HEK293 (cell line): ENCODE measurements around the gene QSER1.

Experiments
- GLIS2 ChIP-seq: fragments of 450-650 bp; formaldehyde crosslinking; IDR thresholded peaks from 2 replicates; pipeline ENCODE4 v1.5.1; 2016; ENCODE audit warnings: missing biosample characterization, missing genetic modification characterization
- YY1 ChIP-seq: fragments of 450-650 bp; formaldehyde crosslinking; IDR thresholded peaks from 2 replicates; pipeline ENCODE4 v1.5.1; 2018; ENCODE audit warnings: missing biosample characterization, missing genetic modification characterization
- ZNF239 ChIP-seq: fragments of 450-650 bp; formaldehyde crosslinking; IDR thresholded peaks from 2 replicates; pipeline ENCODE4 v1.5.1; 2016; ENCODE audit warnings: missing biosample characterization, missing genetic modification characterization
- ZNF274 ChIP-seq, 2 experiments: fragments of 200-500 bp in 1 of 2; fragments of 450-650 bp in 1 of 2; sonication (Bioruptor generic) in 1 of 2; formaldehyde crosslinking in 1 of 2; IDR thresholded peaks; 2 replicates each; pipeline versions ENCODE4 v1.5.1 to v1.6.1; 2014 to 2016; ENCODE audit warnings: borderline replicate concordance in 1 of 2, inconsistent platforms in 1 of 2, low read length in 1 of 2, missing biosample characterization in 1 of 2, missing genetic modification characterization in 1 of 2
- TF ChIP-seq, protein P1 (sequence below): fragments of 450-650 bp; formaldehyde crosslinking; IDR thresholded peaks from 2 replicates; pipeline ENCODE4 v1.5.1; 2016; ENCODE audit warnings: missing biosample characterization, missing genetic modification characterization
- TF ChIP-seq, protein P2 (sequence below): fragments of 450-650 bp; formaldehyde crosslinking; IDR thresholded peaks from 2 replicates; pipeline ENCODE4 v1.5.1; 2016; ENCODE audit warnings: missing biosample characterization, missing genetic modification characterization

DNA sequence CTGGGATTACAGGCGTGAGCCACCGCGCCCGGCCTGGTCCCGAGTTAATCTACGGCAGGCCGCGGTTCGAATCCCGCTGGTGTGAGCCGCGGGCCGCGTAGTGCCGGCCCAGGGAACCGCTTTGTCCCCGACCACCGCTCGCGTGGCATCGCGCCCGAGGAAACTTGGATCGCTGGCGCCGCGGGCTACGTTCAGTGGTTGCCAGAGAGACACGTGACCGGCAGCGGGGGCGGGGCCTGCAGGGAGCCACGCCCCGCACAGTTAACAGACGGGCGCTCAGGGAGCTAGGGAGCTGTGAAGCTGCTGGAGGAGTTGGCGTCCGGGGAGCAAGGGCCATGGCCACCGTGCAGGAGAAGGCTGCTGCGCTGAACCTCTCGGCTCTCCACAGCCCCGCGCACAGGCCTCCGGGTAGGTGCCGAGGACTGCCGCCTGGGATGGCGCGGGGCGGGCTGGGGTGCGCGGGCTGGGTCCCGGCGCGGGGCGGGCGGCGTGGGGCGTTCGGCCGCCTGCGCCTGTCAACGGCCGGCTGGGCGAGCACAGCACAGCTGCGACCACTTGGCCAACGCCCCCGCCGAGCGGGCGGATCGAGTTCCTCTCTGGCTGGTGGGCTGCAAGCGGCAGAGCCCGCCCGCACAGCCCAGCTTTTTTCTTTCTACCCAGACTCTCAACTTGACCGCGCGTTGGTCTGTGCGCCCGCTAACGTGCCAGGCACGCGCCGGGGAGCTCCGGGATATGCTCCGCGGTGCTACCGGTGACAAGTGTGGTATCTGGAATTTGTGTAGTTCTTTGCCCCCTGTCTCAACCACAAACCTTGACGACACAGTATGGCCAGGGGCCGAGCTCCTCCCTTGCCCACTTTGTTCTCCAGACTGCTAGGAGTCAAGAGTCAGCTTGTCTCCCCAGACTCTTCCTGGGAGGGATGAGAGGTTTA lies 123.3 kb downstream of the QSER1 start, which contains the start of gene DEPDC7:
- no peak for TF ChIP-seq YY1 (tag by site-specific recombination)
- TF ChIP-seq, protein P1, sequence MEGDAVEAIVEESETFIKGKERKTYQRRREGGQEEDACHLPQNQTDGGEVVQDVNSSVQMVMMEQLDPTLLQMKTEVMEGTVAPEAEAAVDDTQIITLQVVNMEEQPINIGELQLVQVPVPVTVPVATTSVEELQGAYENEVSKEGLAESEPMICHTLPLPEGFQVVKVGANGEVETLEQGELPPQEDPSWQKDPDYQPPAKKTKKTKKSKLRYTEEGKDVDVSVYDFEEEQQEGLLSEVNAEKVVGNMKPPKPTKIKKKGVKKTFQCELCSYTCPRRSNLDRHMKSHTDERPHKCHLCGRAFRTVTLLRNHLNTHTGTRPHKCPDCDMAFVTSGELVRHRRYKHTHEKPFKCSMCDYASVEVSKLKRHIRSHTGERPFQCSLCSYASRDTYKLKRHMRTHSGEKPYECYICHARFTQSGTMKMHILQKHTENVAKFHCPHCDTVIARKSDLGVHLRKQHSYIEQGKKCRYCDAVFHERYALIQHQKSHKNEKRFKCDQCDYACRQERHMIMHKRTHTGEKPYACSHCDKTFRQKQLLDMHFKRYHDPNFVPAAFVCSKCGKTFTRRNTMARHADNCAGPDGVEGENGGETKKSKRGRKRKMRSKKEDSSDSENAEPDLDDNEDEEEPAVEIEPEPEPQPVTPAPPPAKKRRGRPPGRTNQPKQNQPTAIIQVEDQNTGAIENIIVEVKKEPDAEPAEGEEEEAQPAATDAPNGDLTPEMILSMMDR (tag by site-specific recombination): no peak
- TF ChIP-seq ZNF239 (tag by site-specific recombination): no peak
- TF ChIP-seq GLIS2 (tag by site-specific recombination): peak; percentile 20; the same call in 1 of the 2 replicates
- TF ChIP-seq ZNF274 (IDR thresholded peaks at IDR 0.05; ENCODE audit: low read length): no peak
- no peak for TF ChIP-seq ZNF274 (tag by site-specific recombination; IDR thresholded peaks at IDR 0.05; ENCODE audit: borderline replicate concordance)
- TF ChIP-seq, protein P2, sequence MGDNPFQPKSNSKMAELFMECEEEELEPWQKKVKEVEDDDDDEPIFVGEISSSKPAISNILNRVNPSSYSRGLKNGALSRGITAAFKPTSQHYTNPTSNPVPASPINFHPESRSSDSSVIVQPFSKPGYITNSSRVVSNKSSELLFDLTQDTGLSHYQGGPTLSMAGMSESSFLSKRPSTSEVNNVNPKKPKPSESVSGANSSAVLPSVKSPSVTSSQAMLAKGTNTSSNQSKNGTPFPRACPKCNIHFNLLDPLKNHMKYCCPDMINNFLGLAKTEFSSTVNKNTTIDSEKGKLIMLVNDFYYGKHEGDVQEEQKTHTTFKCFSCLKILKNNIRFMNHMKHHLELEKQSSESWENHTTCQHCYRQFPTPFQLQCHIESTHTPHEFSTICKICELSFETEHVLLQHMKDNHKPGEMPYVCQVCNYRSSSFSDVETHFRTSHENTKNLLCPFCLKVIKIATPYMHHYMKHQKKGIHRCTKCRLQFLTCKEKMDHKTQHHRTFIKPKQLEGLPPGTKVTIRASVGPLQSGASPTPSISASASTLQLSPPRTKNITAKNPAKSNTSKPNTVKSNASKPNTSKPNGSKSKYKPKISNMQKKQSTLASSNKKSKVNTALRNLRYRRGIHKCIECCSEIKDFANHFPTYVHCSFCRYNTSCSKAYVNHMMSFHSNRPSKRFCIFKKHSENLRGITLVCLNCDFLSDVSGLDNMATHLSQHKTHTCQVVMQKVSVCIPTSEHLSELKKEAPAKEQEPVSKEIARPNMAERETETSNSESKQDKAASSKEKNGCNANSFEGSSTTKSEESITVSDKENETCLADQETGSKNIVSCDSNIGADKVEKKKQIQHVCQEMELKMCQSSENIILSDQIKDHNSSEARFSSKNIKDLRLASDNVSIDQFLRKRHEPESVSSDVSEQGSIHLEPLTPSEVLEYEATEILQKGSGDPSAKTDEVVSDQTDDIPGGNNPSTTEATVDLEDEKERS (tag by site-specific recombination): no peak
